ENCODE data around the gene OR56A4.
"Not testable (repeated sequence)": the region's sequence is repeated elsewhere in the genome, so short reads cannot be mapped to it uniquely, and the experiment has no call there.

The OR56A4 gene

GRCh38 chr11:5960704-5961320, 45.9 kb downstream of the OR56A4 start:
- not testable (repeated sequence) for DNase-seq (ENCODE audit: low spot score)

DNA sequence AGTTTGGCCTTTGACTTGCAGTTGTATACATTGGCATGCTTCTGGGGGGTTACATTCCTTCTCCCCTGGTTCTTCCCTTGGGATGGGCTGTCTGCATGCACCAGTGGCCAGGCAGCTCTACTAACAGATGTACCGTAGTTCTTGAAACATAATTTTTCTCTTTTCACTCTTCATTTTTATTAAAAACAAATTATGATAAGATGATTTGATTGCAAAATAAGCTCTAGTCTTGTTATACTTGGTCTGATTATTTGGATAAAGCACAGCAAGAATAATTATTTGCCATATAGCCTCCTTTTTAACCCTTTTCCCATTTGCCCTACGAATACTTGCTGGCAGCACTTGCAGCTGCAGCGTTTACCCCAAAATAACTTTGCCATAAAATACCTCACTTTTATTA, 51.2 kb downstream of the OR56A4 start:
- no peak for DNase-seq (ENCODE audit: low spot score)
